ENCODE data around the gene PPP1R3F.

The PPP1R3F gene

DNA sequence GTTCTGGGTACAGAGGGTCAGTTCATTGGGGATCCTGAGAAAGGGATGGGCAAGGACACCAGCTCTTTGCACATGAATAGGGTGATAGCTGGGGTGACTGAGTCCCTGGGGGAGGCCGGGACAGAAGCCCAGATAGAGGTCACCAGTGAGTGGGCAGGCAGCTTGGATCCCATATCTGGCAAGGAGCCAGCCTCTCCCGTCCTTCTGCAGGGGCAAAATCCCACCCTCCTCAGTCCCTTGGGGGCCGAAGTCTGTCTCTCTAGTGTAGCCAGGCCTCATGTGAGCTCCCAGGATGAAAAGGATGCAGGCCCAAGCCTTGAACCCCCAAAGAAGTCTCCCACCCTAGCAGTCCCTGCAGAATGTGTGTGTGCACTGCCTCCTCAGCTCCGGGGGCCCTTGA lies 17.0 kb downstream of the PPP1R3F start:
- no peak overlapping the region for H3K4me3 ChIP-seq (replicated peaks; ENCODE audit: insufficient read depth, low read length)
- TF ChIP-seq GABPA (IDR thresholded peaks at IDR 0.05; ENCODE audit: low read depth) (no peak), POLR2AphosphoS5 (IDR thresholded peaks at IDR 0.05; ENCODE audit: low read depth) (no peak), CTCF (IDR thresholded peaks at IDR 0.05; ENCODE audit: insufficient read depth, low read length) (no peak), SPI1 (IDR thresholded peaks at IDR 0.05; ENCODE audit: borderline replicate concordance, low read depth) (no peak), REST (IDR thresholded peaks at IDR 0.05; ENCODE audit: insufficient replicate concordance, low read depth) (no peak)
- H3K27me3 ChIP-seq (ENCODE audit: insufficient read depth, poor library complexity, severe bottlenecking): no peaks in the 10 kb centered on the region
- no peak for DNase-seq (ENCODE audit: low read depth in 1 of 2, low spot score in 1 of 2)
- H3K27ac ChIP-seq (replicated peaks): no peak overlapping the region

DNA sequence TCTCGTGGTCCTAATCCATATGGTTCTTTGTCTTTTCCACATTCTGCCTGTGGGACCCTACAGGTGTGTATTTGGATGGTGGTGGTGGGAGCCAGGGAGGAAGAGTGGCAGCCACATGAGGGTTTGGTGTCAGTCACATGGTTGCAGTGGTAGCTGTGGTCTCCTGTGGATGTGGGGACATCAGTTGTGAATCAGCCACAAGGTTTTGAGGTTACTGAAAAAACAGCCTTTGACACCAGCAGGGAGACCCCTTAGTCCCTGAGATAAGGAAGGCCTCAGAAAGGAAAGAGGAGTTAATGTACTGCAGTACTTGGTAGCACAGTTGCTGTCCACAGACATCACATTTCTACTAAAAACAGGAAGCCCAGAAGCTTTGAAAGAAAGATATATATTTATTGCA lies 18.1 kb downstream of the PPP1R3F start:
- no peak for TF ChIP-seq REST (IDR thresholded peaks at IDR 0.05; ENCODE audit: insufficient replicate concordance, low read depth)
- TF ChIP-seq CTCF (IDR thresholded peaks at IDR 0.05; ENCODE audit: insufficient read depth, low read length): no peak
- TF ChIP-seq SPI1 (IDR thresholded peaks at IDR 0.05; ENCODE audit: borderline replicate concordance, low read depth): no peak
- no peak for TF ChIP-seq POLR2AphosphoS5 (IDR thresholded peaks at IDR 0.05; ENCODE audit: low read depth)
- TF ChIP-seq GABPA (IDR thresholded peaks at IDR 0.05; ENCODE audit: low read depth): no peak
- no peak overlapping the region for H3K27ac ChIP-seq (replicated peaks)
- no peak overlapping the region for H3K4me3 ChIP-seq (replicated peaks; ENCODE audit: insufficient read depth, low read length)
- no peaks in the 10 kb centered on the region for H3K27me3 ChIP-seq (ENCODE audit: insufficient read depth, poor library complexity, severe bottlenecking)
- DNase-seq (ENCODE audit: low read depth in 1 of 2, low spot score in 1 of 2): no peak

DNA sequence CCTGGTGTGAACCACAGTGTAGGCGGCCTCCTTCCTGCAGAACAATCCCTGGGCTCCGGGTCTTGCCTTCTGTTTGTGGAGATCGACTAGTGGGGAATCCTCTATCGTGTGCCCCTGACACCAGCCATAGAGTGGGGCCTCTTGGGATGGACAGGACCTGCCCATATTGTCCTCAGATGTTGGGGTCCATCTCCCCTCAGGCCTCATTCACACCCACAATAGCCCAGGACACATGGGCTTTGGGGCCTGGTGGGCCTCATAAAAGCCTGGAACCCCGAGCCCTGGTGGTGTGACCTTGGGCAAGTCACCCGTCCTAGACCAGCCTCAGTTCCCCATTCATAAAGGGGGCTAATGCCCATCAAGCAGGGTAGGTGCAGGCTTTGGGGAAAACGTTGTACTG lies 20.6 kb downstream of the PPP1R3F start:
- TF ChIP-seq REST (IDR thresholded peaks at IDR 0.05; ENCODE audit: insufficient replicate concordance, low read depth): no peak
- TF ChIP-seq SPI1 (IDR thresholded peaks at IDR 0.05; ENCODE audit: borderline replicate concordance, low read depth): no peak
- TF ChIP-seq CTCF (IDR thresholded peaks at IDR 0.05; ENCODE audit: insufficient read depth, low read length): no peak
- TF ChIP-seq POLR2AphosphoS5 (IDR thresholded peaks at IDR 0.05; ENCODE audit: low read depth): no peak
- no peak for TF ChIP-seq GABPA (IDR thresholded peaks at IDR 0.05; ENCODE audit: low read depth)
- no peak for DNase-seq (ENCODE audit: low read depth in 1 of 2, low spot score in 1 of 2)
- no peak overlapping the region for H3K27ac ChIP-seq (replicated peaks)

More for the DNA sequence above, 20.6 kb downstream of the PPP1R3F start:
- no peaks in the 10 kb centered on the region for H3K27me3 ChIP-seq (ENCODE audit: insufficient read depth, poor library complexity, severe bottlenecking)
- H3K4me3 ChIP-seq (replicated peaks; ENCODE audit: insufficient read depth, low read length): no peak overlapping the region

Measured in HL-60 (cell line).